ENCODE results near the gene ABR.
"Not testable (repeated sequence)": the region's sequence is repeated elsewhere in the genome, so short reads cannot be mapped to it uniquely, and the experiment has no call there.

ABR gene

GRCh38 chr17:1159431-1160180 lies 20.2 kb downstream of the ABR start:
- Histone ChIP-seq H3K9me3 (ENCODE audit: control insufficient read depth, insufficient read depth, low read depth, low read length) (no peaks in the 10 kb centered on the region), H3K27me3 (ENCODE audit: control insufficient read depth, insufficient read depth, low read length) (peaks cover 14% of the 10 kb centered on the region; the same call in 1 of the 2 replicates)

DNA sequence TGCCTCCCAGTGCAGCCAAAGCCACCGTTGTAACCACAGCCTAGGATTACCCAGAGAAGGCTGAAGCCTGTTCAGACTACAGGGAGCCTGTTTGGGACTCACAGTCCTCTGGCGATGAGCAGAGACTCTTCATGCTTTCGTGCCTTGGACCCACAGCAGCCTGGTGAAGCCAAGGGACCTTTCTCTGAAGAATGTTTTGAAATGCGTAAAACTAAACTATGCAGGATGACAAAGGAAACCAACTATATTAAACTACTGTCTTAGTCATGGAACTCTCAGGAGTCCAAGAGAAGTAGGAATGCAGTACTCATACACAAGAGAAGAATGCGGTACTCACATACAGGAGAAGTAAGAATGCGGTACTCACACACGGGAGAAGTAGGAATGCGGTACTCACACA lies 20.9 kb downstream of the ABR start:
- Histone ChIP-seq H3K27me3 (ENCODE audit: control insufficient read depth, insufficient read depth, low read length) (peaks cover 14% of the 10 kb centered on the region; the same call in 1 of the 2 replicates), H3K36me3 (ENCODE audit: control insufficient read depth, insufficient read depth, low read length) (peaks cover 5% of the 10 kb centered on the region), H3K4me3 (ENCODE audit: low read depth, low read length) (no peak overlapping the region), H3K9me3 (ENCODE audit: control insufficient read depth, insufficient read depth, low read depth, low read length) (no peaks in the 10 kb centered on the region), H3K9ac (ENCODE audit: low read length) (no peak overlapping the region), H3K4me1 (ENCODE audit: control insufficient read depth, insufficient read depth, low read length) (peaks cover 9% of the 10 kb centered on the region), H3K27ac (ENCODE audit: low read depth, low read length) (no peak overlapping the region)

More at GRCh38 chr17:1159431-1160180, 20.2 kb downstream of the ABR start:
- Histone ChIP-seq H3K9ac (ENCODE audit: low read length) (no peak overlapping the region), H3K4me1 (ENCODE audit: control insufficient read depth, insufficient read depth, low read length) (peaks cover 9% of the 10 kb centered on the region), H3K36me3 (ENCODE audit: control insufficient read depth, insufficient read depth, low read length) (peaks cover 5% of the 10 kb centered on the region), H3K27ac (ENCODE audit: low read depth, low read length) (no peak overlapping the region), H3K4me3 (ENCODE audit: low read depth, low read length) (no peak overlapping the region)

GRCh38 chr17:1156864-1157263 lies 22.9 kb downstream of the ABR start:
- Histone ChIP-seq H3K9ac (ENCODE audit: low read length) (no peak overlapping the region), H3K36me3 (ENCODE audit: control insufficient read depth, insufficient read depth, low read length) (peaks cover 5% of the 10 kb centered on the region), H3K27me3 (ENCODE audit: control insufficient read depth, insufficient read depth, low read length) (peaks cover 14% of the 10 kb centered on the region; the same call in 1 of the 2 replicates), H3K27ac (ENCODE audit: low read depth, low read length) (no peak overlapping the region), H3K4me3 (ENCODE audit: low read depth, low read length) (no peak overlapping the region), H3K4me1 (ENCODE audit: control insufficient read depth, insufficient read depth, low read length) (peaks cover 9% of the 10 kb centered on the region), H3K9me3 (ENCODE audit: control insufficient read depth, insufficient read depth, low read depth, low read length) (no peaks in the 10 kb centered on the region)

DNA sequence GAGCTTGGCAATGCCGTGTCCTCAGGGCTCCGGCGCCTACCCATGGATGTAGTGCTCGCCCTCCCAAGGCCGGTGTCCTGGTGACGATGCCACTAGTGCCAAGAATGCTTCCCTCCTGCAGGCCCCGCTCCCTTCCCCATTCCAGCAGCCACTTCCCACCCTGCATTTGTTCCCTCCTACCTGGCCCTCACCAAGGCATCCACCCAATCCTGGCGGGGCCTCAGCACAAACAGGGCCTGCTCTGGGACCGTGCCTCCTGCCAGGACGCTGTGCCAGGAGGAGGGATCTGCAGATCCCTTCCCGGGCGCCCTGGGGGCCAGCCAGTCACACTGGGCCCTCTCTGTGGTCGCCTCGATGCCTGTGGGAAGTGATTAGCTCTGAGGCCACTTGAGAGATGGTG lies 25.1 kb downstream of the ABR start:
- Histone ChIP-seq H3K4me1 (ENCODE audit: control insufficient read depth, insufficient read depth, low read length) (no peaks in the 10 kb centered on the region; the same call in 1 of the 2 replicates), H3K27ac (ENCODE audit: low read depth, low read length) (no peak overlapping the region), H3K4me3 (ENCODE audit: low read depth, low read length) (no peak overlapping the region), H3K9me3 (ENCODE audit: control insufficient read depth, insufficient read depth, low read depth, low read length) (no peaks in the 10 kb centered on the region), H3K9ac (ENCODE audit: low read length) (no peak overlapping the region), H3K27me3 (ENCODE audit: control insufficient read depth, insufficient read depth, low read length) (no peaks in the 10 kb centered on the region), H3K36me3 (ENCODE audit: control insufficient read depth, insufficient read depth, low read length) (peaks cover 7% of the 10 kb centered on the region)

DNA sequence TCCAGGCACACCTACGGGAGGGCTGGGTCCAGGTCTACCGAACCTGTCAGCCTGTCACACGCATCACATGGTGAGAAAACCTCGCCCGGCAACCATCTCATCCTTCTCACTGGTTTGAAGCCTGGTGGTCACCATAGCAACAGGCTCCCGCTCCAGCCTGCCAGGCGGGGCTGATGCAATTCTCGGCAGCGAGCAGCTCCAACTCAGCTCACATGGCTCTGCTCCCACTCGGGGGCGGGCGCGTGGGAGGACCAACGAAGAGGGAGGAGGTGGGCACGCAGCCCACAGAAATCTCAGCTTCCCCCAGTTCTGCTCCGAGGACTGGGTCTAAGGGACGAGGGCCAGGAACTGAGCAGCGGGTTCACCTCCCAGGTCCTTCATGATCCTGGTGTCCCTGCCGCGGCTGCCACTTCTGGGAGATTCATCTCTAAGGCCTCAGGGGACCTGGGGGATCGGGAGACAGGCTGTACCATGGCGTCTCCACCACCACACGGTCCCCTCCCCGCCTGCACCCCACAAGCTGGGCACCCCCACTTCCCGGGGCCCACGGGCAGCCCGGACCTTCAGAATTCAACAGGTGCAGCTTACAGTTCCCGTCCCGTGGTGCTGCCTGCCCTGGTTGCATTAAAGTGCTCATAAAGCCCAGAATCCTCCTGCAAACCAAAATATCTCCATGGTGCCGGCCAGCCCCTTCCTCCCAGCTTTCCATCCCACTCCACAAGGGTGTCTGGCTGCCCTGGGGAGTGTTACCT lies 25.8 kb downstream of the ABR start:
- peaks cover 8% of the 10 kb centered on the region for H3K36me3 ChIP-seq (ENCODE audit: control insufficient read depth, insufficient read depth, low read length)
- no peaks in the 10 kb centered on the region for H3K4me1 ChIP-seq (ENCODE audit: control insufficient read depth, insufficient read depth, low read length)
- no peaks in the 10 kb centered on the region for H3K27me3 ChIP-seq (ENCODE audit: control insufficient read depth, insufficient read depth, low read length)
- H3K9ac ChIP-seq (ENCODE audit: low read length) = peak overlapping the region; percentile 38
- peak overlapping the region; percentile 45; the same call in 1 of the 2 replicates for H3K27ac ChIP-seq (ENCODE audit: low read depth, low read length)
- no peak overlapping the region for H3K4me3 ChIP-seq (ENCODE audit: low read depth, low read length)
- no peaks in the 10 kb centered on the region for H3K9me3 ChIP-seq (ENCODE audit: control insufficient read depth, insufficient read depth, low read depth, low read length)

DNA sequence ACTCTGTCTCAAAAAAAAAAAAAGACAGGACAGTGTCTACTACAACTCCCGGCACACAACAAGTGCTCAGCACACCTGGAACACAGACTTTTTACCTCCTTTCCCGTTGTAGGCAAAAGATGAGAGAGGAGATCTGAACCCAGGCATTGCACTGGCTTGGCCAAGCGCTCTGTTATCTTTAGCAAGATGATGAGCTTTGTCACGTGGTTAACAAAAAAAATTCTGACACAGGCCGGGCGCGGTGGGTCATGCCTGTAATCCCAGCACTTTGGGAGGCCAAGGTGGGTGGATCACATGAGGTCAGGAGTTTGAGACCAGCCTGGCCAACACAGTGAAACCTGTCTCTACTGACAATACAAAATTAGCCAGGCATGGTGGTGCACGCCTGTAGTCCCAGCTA lies 27.2 kb downstream of the ABR start:
- not testable (repeated sequence) for H3K4me3 ChIP-seq (ENCODE audit: low read depth, low read length); H3K4me1 ChIP-seq (ENCODE audit: control insufficient read depth, insufficient read depth, low read length); H3K27ac ChIP-seq (ENCODE audit: low read depth, low read length); H3K9me3 ChIP-seq (ENCODE audit: control insufficient read depth, insufficient read depth, low read depth, low read length); H3K9ac ChIP-seq (ENCODE audit: low read length); H3K27me3 ChIP-seq (ENCODE audit: control insufficient read depth, insufficient read depth, low read length); H3K36me3 ChIP-seq (ENCODE audit: control insufficient read depth, insufficient read depth, low read length)

DNA sequence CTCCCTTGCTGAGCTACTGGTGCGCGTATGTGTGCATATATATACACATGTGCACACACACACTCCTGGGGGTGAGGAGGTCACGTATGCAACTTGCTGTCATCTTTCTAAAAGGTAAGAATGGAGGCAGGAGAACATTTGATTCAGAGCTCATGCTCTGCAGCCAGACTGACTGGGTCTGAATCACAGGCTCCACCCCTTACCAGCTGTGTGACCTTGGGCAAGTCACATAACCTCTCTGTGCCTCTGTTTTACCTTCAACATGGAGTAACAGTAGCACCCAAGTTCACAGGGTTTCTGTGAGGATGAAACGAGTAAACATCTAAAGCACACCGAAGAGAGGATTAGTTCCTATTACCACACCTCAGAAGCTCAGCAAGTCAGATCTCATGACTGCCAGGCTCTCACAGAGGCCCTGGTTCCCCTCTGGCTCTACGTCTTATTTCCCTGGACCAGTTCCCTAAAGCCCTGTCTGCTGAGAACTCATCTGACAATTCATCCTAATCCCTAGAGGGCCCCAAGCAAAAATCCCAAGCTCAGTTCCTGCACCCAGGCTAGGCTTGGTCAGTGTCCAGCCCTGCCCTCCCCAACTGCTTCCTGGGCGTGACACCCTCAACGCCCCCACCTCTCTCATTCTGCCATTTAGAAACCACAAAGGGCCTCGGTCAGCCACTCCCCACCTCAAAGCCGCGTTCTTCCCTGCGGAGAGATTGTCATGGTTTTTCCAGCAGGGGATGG lies 28.7 kb downstream of the ABR start:
- Histone ChIP-seq H3K36me3 (ENCODE audit: control insufficient read depth, insufficient read depth, low read length) (peaks cover 4% of the 10 kb centered on the region), H3K4me1 (ENCODE audit: control insufficient read depth, insufficient read depth, low read length) (no peaks in the 10 kb centered on the region), H3K9me3 (ENCODE audit: control insufficient read depth, insufficient read depth, low read depth, low read length) (no peaks in the 10 kb centered on the region), H3K4me3 (ENCODE audit: low read depth, low read length) (no peak overlapping the region), H3K9ac (ENCODE audit: low read length) (no peak overlapping the region), H3K27ac (ENCODE audit: low read depth, low read length) (no peak overlapping the region), H3K27me3 (ENCODE audit: control insufficient read depth, insufficient read depth, low read length) (no peaks in the 10 kb centered on the region)

DNA sequence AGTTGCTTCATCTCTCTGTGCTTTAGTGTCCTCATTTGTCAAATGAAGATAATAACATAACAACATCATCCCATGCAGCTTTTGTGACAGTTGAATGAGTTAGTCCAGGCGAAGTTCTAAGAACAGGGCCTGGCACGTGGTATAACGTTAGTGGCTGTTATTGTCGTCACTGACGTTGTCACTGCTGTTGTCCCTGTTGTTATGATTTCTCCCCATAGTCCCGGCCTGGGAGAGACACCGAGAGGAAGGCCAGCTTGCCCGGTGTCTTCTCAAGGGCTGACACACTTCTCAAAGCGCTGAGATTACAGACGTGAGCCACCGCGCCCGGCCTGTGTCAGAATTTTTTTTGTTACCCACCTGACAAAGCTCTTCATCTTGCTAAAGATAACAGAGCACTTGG lies 29.9 kb downstream of the ABR start:
- Histone ChIP-seq H3K9me3 (ENCODE audit: control insufficient read depth, insufficient read depth, low read depth, low read length) (no peaks in the 10 kb centered on the region), H3K27ac (ENCODE audit: low read depth, low read length) (no peak overlapping the region), H3K27me3 (ENCODE audit: control insufficient read depth, insufficient read depth, low read length) (no peaks in the 10 kb centered on the region), H3K4me1 (ENCODE audit: control insufficient read depth, insufficient read depth, low read length) (no peaks in the 10 kb centered on the region), H3K4me3 (ENCODE audit: low read depth, low read length) (no peak overlapping the region), H3K9ac (ENCODE audit: low read length) (no peak overlapping the region), H3K36me3 (ENCODE audit: control insufficient read depth, insufficient read depth, low read length) (peaks cover 4% of the 10 kb centered on the region)

DNA sequence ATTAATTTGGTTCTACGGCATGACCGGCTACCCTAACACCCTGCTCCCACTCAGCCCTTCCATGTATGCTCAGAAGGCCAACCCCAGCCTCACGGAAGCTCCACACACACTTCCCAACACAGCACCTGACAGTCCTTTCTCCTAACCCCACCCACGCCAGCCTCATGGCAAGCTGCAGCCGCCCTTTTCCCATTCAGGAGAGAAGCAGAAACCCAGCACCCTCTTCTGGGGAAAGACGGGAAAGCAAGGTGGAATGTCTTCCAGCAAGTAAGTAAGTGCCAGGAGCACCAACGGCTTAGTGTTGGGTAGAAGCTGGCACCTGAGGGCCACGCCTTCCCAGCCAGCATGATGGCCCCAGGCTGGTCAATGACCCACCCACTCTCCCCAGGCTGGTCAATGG lies 32.1 kb downstream of the ABR start:
- Histone ChIP-seq H3K4me1 (ENCODE audit: control insufficient read depth, insufficient read depth, low read length) (peaks cover 6% of the 10 kb centered on the region; the same call in 1 of the 2 replicates), H3K36me3 (ENCODE audit: control insufficient read depth, insufficient read depth, low read length) (peaks cover 4% of the 10 kb centered on the region), H3K9ac (ENCODE audit: low read length) (no peak overlapping the region), H3K27me3 (ENCODE audit: control insufficient read depth, insufficient read depth, low read length) (no peaks in the 10 kb centered on the region), H3K4me3 (ENCODE audit: low read depth, low read length) (no peak overlapping the region), H3K27ac (ENCODE audit: low read depth, low read length) (no peak overlapping the region), H3K9me3 (ENCODE audit: control insufficient read depth, insufficient read depth, low read depth, low read length) (no peaks in the 10 kb centered on the region)

DNA sequence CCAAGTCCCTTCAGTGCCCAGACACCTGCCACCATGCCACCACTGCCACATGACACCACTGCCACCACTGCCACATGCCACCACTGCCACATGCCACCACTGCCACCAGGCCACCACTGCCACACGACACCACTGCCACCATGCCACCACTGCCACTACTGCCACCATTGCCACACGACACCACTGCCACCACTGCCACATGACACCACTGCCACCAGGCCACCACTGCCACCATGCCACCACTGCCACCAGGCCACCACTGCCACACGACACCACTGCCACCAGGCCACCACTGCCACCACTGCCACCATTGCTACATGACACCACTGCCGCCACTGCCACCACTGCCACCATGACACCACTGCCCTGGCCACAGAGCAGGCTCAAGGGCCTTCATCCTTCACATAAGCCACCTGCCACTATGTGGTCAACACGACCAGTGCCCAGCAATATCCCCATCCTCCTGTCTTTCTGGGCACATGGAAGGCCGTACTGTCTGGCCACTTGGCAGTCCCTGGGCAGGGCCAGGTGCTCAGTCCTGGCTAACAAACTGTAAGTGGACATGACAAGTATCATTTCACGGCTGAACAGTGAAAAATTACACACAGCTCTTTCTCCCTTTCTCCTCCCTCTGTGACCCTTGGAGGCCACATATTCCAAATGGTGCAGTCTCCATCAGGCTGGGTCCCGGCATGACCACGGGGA lies 33.1 kb downstream of the ABR start:
- Histone ChIP-seq H3K9ac (ENCODE audit: low read length) (no peak overlapping the region), H3K4me3 (ENCODE audit: low read depth, low read length) (no peak overlapping the region), H3K4me1 (ENCODE audit: control insufficient read depth, insufficient read depth, low read length) (peaks cover 6% of the 10 kb centered on the region; the same call in 1 of the 2 replicates), H3K36me3 (ENCODE audit: control insufficient read depth, insufficient read depth, low read length) (peaks cover 4% of the 10 kb centered on the region), H3K27me3 (ENCODE audit: control insufficient read depth, insufficient read depth, low read length) (no peaks in the 10 kb centered on the region), H3K27ac (ENCODE audit: low read depth, low read length) (no peak overlapping the region), H3K9me3 (ENCODE audit: control insufficient read depth, insufficient read depth, low read depth, low read length) (no peaks in the 10 kb centered on the region)
